GM19455 (cell line): ENCODE data around the gene MGMT.

Experiments
- ATAC-seq: cut with Tn5 transposase; IDR thresholded peaks from one replicate; pipeline ENCODE4 v1.9.1; 2021; ENCODE audit not compliant: unreplicated experiment

The MGMT gene

DNA sequence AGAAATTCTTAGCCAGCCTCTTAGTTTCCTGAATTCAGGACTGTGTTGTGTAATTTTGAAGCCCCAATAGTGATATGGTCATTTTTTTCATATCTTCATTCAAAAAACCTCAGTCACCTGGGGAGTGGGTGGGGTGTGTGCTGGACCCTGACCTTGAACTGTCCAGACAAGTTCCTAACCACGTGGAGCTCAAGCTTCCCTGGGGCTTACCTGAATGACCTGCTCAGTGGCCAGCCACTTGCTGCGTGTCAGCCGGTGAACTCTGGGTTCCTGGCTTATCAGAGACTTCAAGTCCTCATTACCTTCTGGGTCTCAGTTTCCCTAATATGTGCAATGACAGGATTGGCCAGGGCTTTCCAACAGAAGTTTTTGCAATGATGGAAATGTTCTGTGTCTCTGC is 27.1 kb downstream of the MGMT start:
- ATAC-seq = no peak

DNA sequence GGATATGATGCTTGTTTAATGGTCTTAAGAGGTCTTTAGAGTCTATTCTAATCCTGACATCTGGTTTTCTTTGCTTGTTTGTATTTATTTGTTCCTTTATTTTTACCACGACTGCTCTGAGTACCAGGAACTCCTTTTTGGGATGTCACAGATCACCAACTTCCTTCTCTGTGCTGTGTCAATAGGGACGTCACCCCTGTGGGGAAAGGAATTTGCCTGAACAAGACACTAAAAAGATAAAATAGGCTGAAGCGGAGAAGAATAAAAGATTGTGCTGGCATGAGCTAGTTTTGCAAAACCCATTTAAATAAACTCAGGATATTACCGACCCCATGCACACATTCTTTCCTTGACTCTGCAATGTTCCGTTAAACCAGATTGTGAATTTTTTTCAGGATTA is 27.7 kb downstream of the MGMT start:
- ATAC-seq = no peak

DNA sequence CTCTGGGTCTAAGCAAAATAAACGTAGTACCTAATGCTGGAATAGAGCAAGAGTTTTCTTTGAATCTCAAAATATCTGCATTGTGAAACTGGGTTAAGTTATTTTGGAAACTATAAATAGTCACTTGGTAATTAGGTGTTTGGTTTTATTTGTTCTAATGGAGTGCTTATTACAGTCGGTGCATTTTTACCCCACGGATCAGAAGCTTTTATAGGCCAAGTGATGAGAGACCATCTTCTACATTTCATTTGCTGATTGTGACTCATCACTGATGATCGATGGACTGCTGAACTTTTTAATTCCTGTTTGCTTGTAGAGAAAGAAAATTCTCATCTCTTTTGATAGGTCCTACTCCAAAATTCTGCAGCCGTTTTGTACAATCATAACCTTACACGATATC is 28.2 kb downstream of the MGMT start:
- no peak for ATAC-seq

DNA sequence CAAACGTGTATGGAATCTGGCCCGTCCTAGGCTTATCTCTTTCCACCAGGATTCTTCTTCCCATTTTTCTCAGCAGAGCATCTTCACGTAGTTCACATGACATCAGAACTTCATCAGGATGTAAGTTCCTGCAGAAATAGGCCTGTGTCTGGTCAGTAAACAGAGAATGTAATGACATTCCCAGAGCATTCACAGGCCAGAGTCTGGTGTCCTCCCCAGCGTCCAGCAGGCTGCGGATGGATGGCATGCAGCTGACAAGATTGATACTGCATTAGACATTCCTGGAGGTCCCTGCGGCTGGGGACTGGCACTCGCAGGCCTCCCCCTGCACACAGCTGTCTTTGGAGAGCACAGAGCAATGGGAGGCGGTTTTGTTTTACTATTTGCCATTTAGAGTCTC is 28.7 kb downstream of the MGMT start:
- no peak for ATAC-seq

DNA sequence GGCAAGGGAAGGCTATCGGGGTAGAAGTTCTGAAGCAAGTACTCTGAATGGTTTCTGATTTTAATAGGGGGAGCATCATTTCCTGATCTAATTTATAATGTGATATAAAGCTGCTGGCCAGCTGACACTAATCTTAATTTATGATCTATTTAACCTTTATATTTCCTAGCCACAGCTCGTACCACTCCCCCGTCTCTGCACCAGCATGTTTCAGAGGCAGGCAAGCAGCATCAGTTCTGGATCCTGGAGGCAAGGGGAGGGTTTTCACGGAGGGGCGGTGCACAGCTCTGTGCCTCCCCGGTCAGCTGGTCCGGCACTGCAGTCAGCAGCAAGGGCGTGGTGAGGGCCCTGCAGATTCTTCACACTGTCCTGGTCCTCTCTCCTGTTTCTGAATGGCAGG is 30.0 kb downstream of the MGMT start:
- ATAC-seq = no peak

DNA sequence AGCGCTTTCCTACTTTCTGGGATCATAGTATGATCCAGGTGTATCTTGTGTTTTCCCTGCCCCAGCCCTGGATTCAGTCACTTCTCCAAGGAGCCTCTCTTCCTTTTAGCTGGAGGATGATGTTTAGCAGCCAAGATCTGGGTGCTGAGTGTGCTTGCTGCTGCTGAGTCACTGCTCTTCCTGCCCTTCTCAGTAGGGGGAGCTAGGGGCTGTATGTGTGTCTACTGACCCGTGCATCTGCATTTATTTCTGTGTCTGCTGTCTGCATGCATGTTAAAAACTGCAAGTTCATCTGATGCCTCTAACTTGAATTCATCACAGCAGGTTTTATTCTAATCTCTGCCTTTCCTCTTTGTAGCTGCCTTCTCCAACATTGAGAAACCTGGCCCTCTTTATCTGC is 31.6 kb downstream of the MGMT start:
- no peak for ATAC-seq

DNA sequence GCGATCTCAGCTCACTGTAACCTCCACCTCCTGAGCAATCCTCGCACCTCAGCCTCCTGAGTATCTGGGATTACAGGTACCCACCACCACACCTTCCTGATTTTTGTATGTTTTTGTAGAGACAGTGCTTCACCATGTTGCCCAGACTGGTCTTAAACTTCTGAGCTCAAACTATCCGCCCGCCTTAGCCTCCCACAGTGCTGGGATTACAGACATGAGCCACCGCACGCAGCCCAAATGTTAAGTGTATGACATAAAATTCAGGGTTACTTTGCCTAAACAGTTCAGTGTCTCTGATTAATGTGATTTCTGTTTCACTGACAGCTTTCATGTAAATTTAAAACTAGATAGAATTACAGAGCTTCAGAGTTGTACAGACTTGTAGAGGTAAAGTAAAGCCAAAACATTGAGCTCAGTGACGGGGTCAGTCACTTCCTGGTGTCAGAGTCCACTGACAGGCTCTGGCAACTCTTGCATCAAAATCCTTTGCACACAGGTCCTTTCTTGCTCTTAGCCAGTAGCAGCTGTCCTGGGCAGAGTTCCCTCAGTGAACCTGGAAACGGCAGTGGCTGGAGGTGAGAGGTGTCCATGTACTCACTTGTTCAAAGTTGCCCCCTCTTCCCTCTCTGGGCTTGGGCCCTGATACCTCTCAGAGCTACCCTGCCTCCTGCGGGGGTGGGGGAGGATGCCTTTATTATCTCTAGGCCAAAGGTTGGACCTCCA is 33.7 kb downstream of the MGMT start:
- ATAC-seq = no peak

DNA sequence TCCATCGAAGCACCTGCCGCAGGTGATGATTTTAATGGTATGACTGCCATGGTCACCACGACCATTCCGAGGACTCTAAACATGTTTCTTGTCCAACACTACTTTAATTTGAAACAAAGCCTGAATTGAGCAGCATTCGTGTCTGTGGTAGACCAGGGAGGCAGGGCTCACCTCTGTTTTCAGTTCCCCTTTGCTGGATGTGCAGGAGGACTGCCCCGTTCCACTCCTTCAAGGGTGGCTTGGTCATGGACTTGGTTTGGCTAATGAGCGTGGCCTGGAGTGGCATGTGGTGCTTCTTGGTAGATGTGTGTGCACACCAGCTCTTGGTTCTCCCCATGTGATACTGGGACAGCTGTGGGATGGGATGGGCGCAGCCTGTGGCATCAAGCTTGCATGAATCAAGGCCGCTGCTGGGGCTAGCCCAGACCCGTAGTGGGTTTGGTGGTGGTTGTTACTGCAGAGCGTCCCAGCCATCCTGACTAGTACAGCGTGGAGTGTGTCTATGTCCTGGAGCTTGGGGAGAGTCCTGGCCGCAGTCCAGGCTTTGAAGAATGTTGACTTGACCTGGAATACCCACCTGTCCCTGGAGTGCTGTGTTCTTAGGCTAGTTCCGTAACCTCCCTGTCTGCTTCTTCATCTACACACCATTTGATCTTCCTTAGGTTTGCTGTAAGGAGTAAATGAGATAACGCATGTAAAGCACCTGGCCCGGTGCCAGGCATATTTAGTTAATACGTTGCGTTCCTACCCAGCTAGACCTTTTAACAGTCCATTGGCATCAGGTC is 34.8 kb downstream of the MGMT start:
- peak; percentile 79 for ATAC-seq

DNA sequence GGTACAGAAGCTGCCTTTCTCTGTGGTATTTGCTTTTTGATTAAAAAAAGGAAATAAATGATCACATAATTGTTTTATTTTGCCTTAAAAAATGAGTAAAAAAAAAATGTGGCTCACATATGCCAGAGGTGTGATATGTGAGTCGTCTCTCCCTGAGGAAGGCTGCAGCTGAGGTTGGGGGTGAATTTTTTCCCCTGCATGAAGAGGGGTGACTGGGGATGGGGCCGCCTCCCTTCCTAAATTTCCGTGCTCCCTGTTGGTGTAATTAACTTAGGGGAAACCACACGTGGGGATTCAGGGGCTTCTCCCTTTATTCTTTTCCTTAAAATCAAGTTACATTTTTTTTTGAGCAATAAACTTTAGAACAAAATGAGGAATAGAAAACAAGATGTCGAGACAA is 35.4 kb downstream of the MGMT start:
- ATAC-seq = no peak

DNA sequence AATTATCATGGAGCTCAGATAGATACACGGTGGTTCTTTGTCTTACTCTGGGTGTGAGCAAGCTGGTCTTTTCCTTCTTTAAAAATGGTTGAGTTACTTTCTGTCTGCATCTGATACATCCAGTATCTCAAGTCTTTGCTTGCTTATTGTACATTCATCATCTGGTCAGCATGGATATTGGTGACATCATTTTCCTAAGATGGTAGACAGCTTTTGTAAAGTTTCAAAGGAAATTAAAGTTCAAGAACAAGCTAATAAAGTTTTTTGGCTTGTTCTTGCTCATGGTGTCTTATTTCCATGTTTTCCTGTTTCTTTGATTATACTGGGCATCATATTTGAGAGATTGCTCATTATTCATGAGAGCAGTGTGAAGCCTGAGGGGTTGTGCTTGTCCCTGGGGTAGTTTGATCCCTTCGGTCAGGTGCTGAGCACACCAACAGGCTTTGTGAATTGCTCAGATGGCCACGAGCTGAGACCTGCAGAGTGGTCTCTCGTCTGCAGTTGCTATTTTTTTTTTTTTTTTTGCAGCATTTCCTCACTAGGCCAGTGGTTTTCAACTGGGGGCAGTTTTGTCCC is 38.5 kb downstream of the MGMT start:
- ATAC-seq = no peak

DNA sequence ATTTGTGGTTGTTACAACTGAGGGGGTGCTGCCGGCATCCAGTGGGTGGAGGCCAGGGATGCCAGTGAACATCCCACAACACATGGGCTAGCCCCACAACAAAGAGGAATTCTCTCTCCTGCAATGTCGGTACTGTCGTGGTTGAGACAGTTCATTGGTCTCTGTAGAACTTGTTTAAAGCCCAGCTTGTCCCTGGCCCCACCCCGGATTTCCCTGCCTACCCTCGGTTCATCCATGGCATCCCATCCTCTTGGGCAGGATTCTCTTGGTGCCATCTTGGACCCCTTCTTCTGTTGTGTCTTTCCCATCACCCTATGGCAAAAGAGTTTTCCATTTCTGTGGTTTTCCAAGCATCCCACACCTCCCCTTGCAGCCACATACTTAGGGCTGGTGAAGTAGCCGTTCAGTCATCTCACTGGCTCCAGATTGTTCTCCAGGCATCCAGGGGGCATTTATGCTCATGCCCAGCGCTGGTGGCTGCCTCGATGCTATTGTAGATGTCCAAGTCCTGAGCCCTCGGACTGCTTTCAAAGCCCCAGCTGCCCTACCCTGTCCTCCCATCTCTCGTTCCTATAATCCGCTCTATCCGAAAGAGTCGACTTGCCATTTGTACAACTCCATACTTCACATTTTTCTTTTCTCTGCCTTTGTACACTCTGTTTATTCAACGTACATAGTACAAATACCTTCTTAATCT is 39.2 kb downstream of the MGMT start:
- ATAC-seq = no peak

DNA sequence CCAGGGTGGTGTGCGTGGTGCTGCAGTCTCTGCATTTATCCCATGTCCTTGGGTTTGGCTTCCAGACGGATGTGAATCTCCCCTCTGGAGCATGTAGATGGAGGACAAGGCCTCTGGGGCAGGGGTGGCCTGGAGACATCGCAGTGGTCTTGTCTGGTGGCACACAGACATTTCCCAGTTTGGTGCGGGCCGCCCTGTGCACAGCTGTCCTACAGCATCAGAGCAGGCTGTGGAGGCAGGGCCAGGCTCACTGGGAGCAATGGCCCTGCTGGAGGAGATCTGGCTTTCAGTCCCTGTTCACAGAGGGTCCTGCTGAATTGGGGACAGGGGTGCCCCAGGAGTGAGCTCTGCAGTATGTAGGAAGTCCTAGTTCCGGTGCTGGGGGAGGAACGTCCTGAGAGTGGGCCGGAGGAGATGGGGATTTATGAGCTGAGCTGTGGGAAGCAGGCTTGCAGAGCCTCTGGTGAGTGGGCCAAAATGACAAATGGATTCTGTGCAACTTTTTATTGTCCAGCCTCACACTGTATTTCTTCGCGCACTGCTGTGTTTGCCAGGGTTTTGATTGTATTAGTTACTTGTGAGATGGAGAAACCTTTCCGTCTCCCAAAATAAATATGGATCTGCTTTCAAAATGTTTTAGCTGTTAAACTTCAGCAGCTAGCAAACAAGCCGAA is 40.3 kb downstream of the MGMT start:
- no peak for ATAC-seq

DNA sequence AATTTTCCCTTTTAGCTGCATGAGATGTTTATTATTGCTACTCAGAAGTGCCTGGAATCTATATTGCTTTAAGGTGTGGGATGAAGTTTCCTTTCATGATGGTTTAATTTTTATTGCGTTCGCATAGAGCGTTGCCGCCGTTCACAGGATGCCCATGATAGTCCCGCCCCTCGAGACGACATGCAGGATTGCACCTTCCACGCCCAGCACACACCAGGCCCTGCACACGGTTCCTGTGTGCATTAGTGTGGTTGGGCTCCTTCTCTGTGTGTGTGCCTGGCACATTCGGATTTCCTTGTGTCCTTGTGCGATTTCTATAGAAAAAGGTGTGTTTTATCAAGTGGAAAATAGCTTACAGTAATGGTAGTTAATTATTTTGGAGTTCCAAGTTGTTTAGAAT is 42.1 kb downstream of the MGMT start:
- ATAC-seq = no peak

DNA sequence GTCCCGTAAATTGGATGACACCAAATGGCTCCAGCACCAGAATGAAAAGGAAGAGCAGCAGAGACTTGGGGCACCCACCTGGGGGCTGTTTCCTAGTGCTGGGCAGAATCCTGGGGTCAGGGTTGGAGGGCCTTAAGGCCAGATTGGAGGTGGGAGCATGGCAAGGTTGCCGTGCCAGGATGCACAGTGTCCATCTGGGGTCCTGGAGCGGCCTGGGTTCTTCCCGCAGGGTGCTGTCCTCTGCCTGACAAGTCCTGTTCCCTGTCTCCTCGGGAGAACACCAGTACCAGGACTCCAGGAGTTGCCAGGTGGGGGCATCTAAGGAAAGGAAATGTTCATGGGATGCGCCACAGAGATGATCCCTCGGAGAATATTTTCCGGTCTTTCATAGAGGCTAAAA is 42.8 kb downstream of the MGMT start:
- ATAC-seq = no peak

DNA sequence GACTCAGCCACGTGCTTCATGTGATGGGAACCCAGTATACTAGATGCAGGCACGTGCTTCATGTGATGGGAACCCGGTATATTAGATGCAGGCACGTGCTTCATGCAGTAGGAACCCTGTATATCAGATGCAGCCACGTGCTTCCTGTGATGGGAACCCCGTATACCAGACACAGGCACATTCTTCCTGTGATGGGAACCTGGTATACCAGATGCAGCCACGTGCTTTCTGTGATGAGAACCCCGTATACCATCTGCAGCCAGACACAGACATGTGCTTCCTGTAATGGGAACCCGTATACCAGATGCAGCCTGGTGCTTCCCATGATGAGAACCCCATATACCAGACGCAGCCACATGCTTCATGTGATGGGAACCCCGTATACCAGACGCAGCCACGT is 44.0 kb downstream of the MGMT start:
- no peak for ATAC-seq

DNA sequence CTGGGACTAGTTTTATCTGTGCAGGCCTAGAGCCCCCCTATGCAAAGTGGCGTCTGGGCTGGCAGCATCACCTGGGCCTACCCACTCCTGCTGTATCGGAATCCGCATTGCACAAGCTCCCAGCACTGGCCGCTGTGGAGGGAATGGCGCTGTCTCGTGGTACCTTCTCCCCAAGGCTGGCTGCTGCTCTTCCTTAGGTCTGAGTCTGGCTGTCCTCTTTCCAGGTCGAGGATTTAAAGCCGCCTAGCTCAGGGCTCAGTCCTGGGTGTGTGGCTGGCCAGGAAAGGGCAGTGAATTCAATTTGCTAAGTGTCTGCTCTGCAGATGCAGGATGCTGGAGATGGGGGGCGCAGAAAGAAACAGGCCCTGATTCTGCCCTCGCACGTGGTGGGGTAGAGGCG is 44.7 kb downstream of the MGMT start:
- no peak for ATAC-seq

DNA sequence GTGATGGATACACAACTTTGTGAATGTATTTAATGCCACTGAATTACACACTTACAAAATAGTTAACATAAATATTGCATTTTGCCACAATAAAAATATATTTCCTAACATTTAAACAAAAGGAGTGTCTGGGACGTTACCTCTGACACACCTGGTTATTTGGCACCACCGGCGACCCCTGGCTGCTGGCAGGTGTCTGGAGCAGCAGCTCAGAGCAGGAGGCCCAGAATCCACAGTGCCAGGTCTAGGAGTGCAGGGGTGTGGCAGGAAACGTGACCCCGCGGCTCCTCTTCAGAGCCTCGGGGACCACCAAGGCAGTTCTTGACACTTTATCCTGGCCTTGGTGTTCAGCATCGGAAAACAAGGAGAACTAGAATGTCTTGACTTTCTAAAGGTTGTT is 46.3 kb downstream of the MGMT start:
- no peak for ATAC-seq

DNA sequence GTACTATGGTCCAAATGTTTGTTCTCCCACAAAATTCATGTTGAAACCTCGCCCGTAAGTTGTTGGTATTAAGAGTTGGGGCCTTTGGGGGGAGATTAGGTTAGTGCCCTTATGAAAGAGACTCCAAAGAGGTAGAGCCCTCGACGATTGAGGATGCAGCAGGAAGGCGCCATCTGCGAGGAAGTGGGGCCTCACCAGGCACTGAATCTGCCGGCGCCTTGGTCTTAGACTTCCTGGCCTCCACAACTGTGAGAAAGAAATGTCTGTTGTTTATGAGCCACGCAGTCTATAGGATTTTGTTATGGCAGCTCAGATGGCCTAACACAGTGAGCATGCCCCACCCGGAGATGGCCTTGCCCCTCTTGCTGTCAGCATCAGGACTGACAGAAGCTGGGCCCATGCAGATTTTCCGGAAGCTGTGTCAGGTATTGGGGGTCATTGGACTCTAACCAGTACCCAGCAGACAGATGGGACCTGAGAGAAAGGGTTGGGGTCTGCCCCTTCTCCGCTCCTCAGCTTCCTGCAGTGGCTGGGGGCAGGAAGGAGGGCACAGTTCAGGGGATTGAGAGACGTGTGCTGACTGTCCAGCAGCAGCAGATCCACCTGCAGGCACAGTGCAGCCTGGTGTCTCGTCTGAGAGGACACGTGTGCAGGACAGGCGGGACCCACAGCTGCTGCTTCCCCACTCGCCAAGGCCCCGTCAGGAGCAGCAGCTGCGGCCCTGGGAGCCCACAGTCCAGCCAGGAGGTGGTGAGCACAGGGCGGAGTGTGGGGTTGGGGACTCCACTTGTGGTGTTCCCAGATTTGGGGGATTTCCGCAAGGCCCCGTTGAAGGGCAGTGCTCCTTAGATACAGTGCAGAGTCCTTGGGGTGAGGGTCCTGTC is 47.8 kb downstream of the MGMT start:
- no peak for ATAC-seq

DNA sequence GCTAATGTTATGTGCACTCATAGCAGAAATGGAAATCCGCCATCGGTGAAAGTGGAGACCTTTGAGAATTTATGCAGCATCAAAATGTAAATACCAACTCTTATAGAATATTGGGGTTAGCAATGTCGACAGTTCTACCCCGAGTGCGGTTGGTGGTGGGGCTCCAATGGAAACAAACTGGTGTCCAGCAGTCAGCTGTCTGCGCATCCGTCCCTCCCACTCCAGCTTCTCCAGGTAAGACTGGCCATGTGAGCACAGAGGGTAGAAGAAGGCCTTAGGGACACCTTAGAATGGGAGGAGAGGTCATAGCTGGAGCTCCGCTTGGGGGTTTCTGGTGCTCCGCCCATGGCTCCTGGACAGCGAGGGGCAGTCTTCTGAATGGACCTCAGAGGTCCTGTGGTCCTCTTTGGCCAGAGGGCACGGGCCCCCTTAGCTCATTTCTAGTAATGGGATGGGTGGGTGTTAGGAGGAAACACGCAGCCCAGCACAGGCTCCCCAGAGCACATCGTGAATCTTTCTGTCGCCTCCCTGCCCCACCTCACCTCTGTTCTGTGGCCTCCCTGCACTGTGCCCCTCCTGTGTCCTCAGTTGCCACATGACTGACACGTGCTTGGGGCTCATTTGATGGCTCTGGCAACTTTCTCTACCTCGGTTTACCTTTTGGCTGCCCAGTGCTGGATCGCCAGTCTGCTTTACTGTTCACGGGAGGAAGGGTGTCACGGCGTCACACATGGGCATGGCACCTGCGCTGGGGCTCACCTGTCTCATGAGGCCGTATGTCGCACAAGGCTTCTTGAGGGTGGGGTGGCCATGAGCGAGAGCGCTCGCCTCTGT is 50.0 kb downstream of the MGMT start:
- no peak for ATAC-seq
